HEK293 (cell line): ENCODE results near the gene CTPS1.

ENCODE experiments used
- CTCF ChIA-PET: fragments of 350-600 bp; formaldehyde crosslinking; extraction: SDS; loops from one replicate; lab custom pipeline; 2021; ENCODE audit warnings: antibody characterized with exemption; lab: Yijun Ruan, JAX
- POLR2A ChIA-PET: fragments of 300-600 bp; formaldehyde crosslinking; extraction: SDS; loops from one replicate; lab custom pipeline; 2020; ENCODE audit warnings: antibody characterized with exemption, inconsistent platforms; lab: Yijun Ruan, JAX
- H3K27ac ChIP-seq: fragments of 200-500 bp; sonication (Bioruptor generic); 2 replicates; pipeline ENCODE4 v1.5.1; 2014; ENCODE audit warnings: low read depth, low read length, control low read depth, inconsistent platforms; ENCODE audit errors: extremely low read depth
- H3K36me3 ChIP-seq, 2 experiments: fragments of 200-500 bp in 1 of 2; sonication (Bioruptor generic) in 1 of 2; 1 replicate in 1 of 2; 2 replicates in 1 of 2; pipeline ENCODE4 v1.5.1; 2014 to 2017; ENCODE audit warnings: inconsistent platforms in 2 of 2, low read length in 2 of 2; ENCODE audit not compliant: control insufficient read depth in 2 of 2, insufficient read depth in 1 of 2
- H3K4me1 ChIP-seq: fragments of 200-500 bp; sonication (Bioruptor generic); 2 replicates; pipeline ENCODE4 v1.5.1; 2014; ENCODE audit warnings: mild to moderate bottlenecking, low read length, inconsistent platforms; ENCODE audit not compliant: control insufficient read depth, insufficient read depth
- H3K4me3 ChIP-seq: 2 replicates; pipeline ENCODE4 v1.5.1; 2011; ENCODE audit warnings: low read depth, mild to moderate bottlenecking, control low read depth, low read length, moderate library complexity
- H3K9me3 ChIP-seq: fragments of 200-500 bp; sonication (Bioruptor generic); 2 replicates; pipeline ENCODE4 v1.5.1; 2014; ENCODE audit warnings: low read depth, low read length, inconsistent platforms; ENCODE audit not compliant: control insufficient read depth, insufficient read depth
- HOXC10 ChIP-seq: sonication (generic); formaldehyde crosslinking; IDR thresholded peaks from 2 replicates; pipeline ENCODE4 v1.8.1; 2023; ENCODE audit warnings: mild to moderate bottlenecking, missing genetic modification reagents
- KLF1 ChIP-seq: fragments of 450-650 bp; formaldehyde crosslinking; IDR thresholded peaks from 2 replicates; pipeline ENCODE4 v1.5.1; 2016; ENCODE audit warnings: missing biosample characterization, missing genetic modification characterization
- MEIS1 ChIP-seq: sonication (generic); formaldehyde crosslinking; IDR thresholded peaks from 2 replicates; pipeline ENCODE4 v1.8.1; 2022; ENCODE audit warnings: missing genetic modification reagents, mild to moderate bottlenecking, borderline replicate concordance
- SCRT1 ChIP-seq: fragments of 450-650 bp; formaldehyde crosslinking; IDR thresholded peaks from 2 replicates; pipeline ENCODE4 v1.5.1; 2016; ENCODE audit warnings: missing biosample characterization, missing genetic modification characterization, borderline replicate concordance
- ZBTB8A ChIP-seq: fragments of 450-650 bp; formaldehyde crosslinking; IDR thresholded peaks from 2 replicates; pipeline ENCODE4 v1.5.1; 2016; ENCODE audit warnings: missing biosample characterization, missing genetic modification characterization
- ZFP37 ChIP-seq: fragments of 450-650 bp; formaldehyde crosslinking; IDR thresholded peaks from 2 replicates; pipeline ENCODE4 v1.5.1; 2016; ENCODE audit warnings: missing biosample characterization, missing genetic modification characterization
- ZNF138 ChIP-seq: fragments of 450-650 bp; formaldehyde crosslinking; IDR thresholded peaks from 2 replicates; pipeline ENCODE4 v1.5.1; 2016; ENCODE audit warnings: missing biosample characterization, missing genetic modification characterization, borderline replicate concordance
- ZNF174 ChIP-seq: fragments of 450-650 bp; formaldehyde crosslinking; IDR thresholded peaks from 2 replicates; pipeline ENCODE4 v1.5.0; 2017; ENCODE audit warnings: missing biosample characterization, mild to moderate bottlenecking, missing genetic modification characterization
- ZNF19 ChIP-seq: fragments of 450-650 bp; formaldehyde crosslinking; IDR thresholded peaks from 2 replicates; pipeline ENCODE4; 2016; ENCODE audit warnings: missing biosample characterization, missing genetic modification characterization, low read depth
- ZNF221 ChIP-seq: fragments of 450-650 bp; formaldehyde crosslinking; IDR thresholded peaks from 2 replicates; pipeline ENCODE4 v1.5.1; 2017; ENCODE audit warnings: missing biosample characterization, missing genetic modification characterization, borderline replicate concordance
- ZNF311 ChIP-seq: fragments of 450-650 bp; formaldehyde crosslinking; IDR thresholded peaks from 2 replicates; pipeline ENCODE4 v1.5.1; 2017; ENCODE audit warnings: missing biosample characterization, missing genetic modification characterization, borderline replicate concordance
- ZNF366 ChIP-seq: fragments of 450-650 bp; formaldehyde crosslinking; conservative IDR thresholded peaks from 2 replicates; pipeline ENCODE4 v1.5.1; 2016; ENCODE audit warnings: missing biosample characterization, missing genetic modification characterization
- ZNF501 ChIP-seq: fragments of 450-650 bp; formaldehyde crosslinking; IDR thresholded peaks from 2 replicates; pipeline ENCODE4 v1.5.1; 2016; ENCODE audit warnings: missing biosample characterization, missing genetic modification characterization
- ZNF530 ChIP-seq: fragments of 450-650 bp; formaldehyde crosslinking; IDR thresholded peaks from 2 replicates; pipeline ENCODE4 v1.5.1; 2016; ENCODE audit warnings: low read depth, missing biosample characterization, missing genetic modification characterization
- ZNF664 ChIP-seq: fragments of 450-650 bp; formaldehyde crosslinking; IDR thresholded peaks from 2 replicates; pipeline ENCODE4 v1.5.1; 2016; ENCODE audit warnings: missing biosample characterization, missing genetic modification characterization
- ZNF701 ChIP-seq: fragments of 450-650 bp; formaldehyde crosslinking; IDR thresholded peaks from 2 replicates; pipeline ENCODE4 v1.5.1; 2016; ENCODE audit warnings: missing biosample characterization, missing genetic modification characterization
- ZNF837 ChIP-seq: fragments of 450-650 bp; formaldehyde crosslinking; IDR thresholded peaks from 2 replicates; pipeline ENCODE4 v1.5.1; 2016; ENCODE audit warnings: missing biosample characterization, missing genetic modification characterization
- ZNF843 ChIP-seq: fragments of 450-650 bp; formaldehyde crosslinking; IDR thresholded peaks from 2 replicates; pipeline ENCODE4 v1.5.1; 2016; ENCODE audit warnings: missing biosample characterization, missing genetic modification characterization
- ZSCAN23 ChIP-seq: fragments of 450-650 bp; formaldehyde crosslinking; IDR thresholded peaks from 2 replicates; pipeline ENCODE4 v1.5.1; 2016; ENCODE audit warnings: missing biosample characterization, missing genetic modification characterization
- ZSCAN30 ChIP-seq: fragments of 450-650 bp; IDR thresholded peaks from 2 replicates; pipeline ENCODE4 v1.5.1; 2018; ENCODE audit warnings: missing biosample characterization, mild to moderate bottlenecking, missing genetic modification characterization, moderate library complexity
- TF ChIP-seq, protein P1 (sequence below): sonication (generic); formaldehyde crosslinking; IDR thresholded peaks from 2 replicates; pipeline ENCODE4 v1.8.1; 2022; ENCODE audit warnings: mild to moderate bottlenecking, moderate library complexity, missing genetic modification reagents
- TF ChIP-seq, protein P2 (sequence below): fragments of 450-650 bp; formaldehyde crosslinking; IDR thresholded peaks from 2 replicates; pipeline ENCODE4 v1.5.1; 2016; ENCODE audit warnings: missing biosample characterization, missing genetic modification characterization, borderline replicate concordance
- TF ChIP-seq, protein P3 (sequence below): fragments of 450-650 bp; formaldehyde crosslinking; IDR thresholded peaks from 2 replicates; pipeline ENCODE4 v1.5.1; 2017; ENCODE audit warnings: missing biosample characterization, missing genetic modification characterization

CTPS1 gene

DNA sequence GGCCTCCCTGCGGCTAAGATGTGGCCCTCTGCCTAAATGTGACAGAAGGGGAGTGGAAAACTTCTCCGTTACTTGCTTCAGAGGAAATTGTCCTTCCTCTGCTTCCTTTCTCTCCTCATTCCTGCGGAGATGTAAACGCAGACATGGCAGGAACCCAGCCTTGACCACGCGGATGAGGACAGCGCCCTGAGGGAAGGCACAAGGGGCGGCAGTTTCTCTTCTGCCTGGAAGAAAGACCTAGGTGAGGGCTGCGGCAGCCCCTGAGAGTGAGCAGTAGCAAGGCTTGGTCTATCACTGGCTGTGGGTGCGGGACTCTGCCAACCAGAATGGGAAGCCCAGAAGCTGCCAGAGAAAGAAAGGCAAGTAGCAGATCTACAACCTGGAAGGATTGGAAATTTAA, 14.0 kb upstream of the CTPS1 start:
- no peak overlapping the region for H3K27ac ChIP-seq
- POLR2A ChIA-PET: interaction anchor here (1.1 to 1.3 kb wide), 2 partner anchors 14 to 61 kb away, joined by 3 to 8 read pairs; partner anchors contain the start of gene CTPS1

DNA sequence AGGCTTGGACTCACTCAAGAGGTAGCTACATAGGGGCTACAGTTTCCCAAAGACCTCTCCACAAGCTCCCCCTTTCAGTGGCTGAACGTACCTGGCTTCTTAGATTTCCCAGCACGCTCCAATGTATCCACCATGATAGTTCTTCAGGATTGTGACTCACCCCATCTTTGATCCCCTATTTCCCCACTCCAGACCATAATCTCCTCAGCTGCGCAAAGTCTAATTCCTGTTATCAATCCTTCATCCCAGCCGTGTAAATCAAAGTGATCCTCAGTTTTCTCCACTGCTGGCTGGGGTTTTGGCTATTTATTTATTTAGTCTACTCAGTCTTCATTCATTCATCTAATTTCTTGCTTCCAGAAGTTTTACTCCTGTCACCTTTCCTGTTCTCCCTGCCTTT, 13.1 kb upstream of the CTPS1 start:
- POLR2A ChIA-PET: interaction anchor here (1.1 to 1.3 kb wide), 2 partner anchors 13 to 60 kb away, joined by 3 to 8 read pairs; partner anchors contain the start of gene CTPS1
- Histone ChIP-seq H3K4me3 (no peak overlapping the region), H3K4me1 (no peaks in the 10 kb centered on the region), H3K36me3 (no peaks in the 10 kb centered on the region), H3K9me3 (no peaks in the 10 kb centered on the region), H3K27ac (no peak overlapping the region)
- CTCF ChIA-PET: interaction anchor here (0.6 to 1.4 kb wide), 2 partner anchors 12 to 127 kb away, joined by 3 read pairs; no protein-coding TSS in a partner anchor
- TF ChIP-seq SCRT1 (tag by site-specific recombination) (no peak), HOXC10 (no peak), ZNF366 (no peak), ZNF664 (no peak), ZNF311 (no peak), ZNF174 (tag by site-specific recombination) (no peak), MEIS1 (CRISPR knock-in tag) (no peak), ZNF138 (tag by site-specific recombination) (no peak), ZFP37 (tag by site-specific recombination) (no peak), ZNF221 (tag by site-specific recombination) (no peak), KLF1 (tag by site-specific recombination) (no peak), ZNF837 (tag by site-specific recombination) (no peak), ZSCAN23 (tag by site-specific recombination) (no peak)
- TF ChIP-seq, protein P1, sequence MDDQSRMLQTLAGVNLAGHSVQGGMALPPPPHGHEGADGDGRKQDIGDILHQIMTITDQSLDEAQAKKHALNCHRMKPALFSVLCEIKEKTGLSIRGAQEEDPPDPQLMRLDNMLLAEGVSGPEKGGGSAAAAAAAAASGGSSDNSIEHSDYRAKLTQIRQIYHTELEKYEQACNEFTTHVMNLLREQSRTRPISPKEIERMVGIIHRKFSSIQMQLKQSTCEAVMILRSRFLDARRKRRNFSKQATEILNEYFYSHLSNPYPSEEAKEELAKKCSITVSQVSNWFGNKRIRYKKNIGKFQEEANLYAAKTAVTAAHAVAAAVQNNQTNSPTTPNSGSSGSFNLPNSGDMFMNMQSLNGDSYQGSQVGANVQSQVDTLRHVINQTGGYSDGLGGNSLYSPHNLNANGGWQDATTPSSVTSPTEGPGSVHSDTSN (CRISPR knock-in tag): no peak

More for the DNA sequence above, 14.0 kb upstream of the CTPS1 start:
- no peaks in the 10 kb centered on the region for H3K4me1 ChIP-seq
- no peaks in the 10 kb centered on the region for H3K36me3 ChIP-seq
- no peaks in the 10 kb centered on the region for H3K9me3 ChIP-seq
- CTCF ChIA-PET: interaction anchor here (0.6 to 1.4 kb wide), 2 partner anchors 13 to 39 kb away, joined by 3 read pairs; no protein-coding TSS in a partner anchor
- H3K4me3 ChIP-seq: no peak overlapping the region
- TF ChIP-seq ZNF501 (tag by site-specific recombination) (no peak), ZNF530 (tag by site-specific recombination) (no peak), ZNF843 (tag by site-specific recombination) (no peak), ZSCAN30 (tag by site-specific recombination) (no peak), ZBTB8A (tag by site-specific recombination) (no peak), ZNF701 (tag by site-specific recombination) (no peak), ZNF19 (tag by site-specific recombination) (no peak)
- TF ChIP-seq, protein P1 (CRISPR knock-in tag): no peak
- TF ChIP-seq, protein P2, sequence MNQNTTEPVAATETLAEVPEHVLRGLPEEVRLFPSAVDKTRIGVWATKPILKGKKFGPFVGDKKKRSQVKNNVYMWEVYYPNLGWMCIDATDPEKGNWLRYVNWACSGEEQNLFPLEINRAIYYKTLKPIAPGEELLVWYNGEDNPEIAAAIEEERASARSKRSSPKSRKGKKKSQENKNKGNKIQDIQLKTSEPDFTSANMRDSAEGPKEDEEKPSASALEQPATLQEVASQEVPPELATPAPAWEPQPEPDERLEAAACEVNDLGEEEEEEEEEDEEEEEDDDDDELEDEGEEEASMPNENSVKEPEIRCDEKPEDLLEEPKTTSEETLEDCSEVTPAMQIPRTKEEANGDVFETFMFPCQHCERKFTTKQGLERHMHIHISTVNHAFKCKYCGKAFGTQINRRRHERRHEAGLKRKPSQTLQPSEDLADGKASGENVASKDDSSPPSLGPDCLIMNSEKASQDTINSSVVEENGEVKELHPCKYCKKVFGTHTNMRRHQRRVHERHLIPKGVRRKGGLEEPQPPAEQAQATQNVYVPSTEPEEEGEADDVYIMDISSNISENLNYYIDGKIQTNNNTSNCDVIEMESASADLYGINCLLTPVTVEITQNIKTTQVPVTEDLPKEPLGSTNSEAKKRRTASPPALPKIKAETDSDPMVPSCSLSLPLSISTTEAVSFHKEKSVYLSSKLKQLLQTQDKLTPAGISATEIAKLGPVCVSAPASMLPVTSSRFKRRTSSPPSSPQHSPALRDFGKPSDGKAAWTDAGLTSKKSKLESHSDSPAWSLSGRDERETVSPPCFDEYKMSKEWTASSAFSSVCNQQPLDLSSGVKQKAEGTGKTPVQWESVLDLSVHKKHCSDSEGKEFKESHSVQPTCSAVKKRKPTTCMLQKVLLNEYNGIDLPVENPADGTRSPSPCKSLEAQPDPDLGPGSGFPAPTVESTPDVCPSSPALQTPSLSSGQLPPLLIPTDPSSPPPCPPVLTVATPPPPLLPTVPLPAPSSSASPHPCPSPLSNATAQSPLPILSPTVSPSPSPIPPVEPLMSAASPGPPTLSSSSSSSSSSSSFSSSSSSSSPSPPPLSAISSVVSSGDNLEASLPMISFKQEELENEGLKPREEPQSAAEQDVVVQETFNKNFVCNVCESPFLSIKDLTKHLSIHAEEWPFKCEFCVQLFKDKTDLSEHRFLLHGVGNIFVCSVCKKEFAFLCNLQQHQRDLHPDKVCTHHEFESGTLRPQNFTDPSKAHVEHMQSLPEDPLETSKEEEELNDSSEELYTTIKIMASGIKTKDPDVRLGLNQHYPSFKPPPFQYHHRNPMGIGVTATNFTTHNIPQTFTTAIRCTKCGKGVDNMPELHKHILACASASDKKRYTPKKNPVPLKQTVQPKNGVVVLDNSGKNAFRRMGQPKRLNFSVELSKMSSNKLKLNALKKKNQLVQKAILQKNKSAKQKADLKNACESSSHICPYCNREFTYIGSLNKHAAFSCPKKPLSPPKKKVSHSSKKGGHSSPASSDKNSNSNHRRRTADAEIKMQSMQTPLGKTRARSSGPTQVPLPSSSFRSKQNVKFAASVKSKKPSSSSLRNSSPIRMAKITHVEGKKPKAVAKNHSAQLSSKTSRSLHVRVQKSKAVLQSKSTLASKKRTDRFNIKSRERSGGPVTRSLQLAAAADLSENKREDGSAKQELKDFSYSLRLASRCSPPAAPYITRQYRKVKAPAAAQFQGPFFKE (tag by site-specific recombination): no peak
- TF ChIP-seq, protein P3, sequence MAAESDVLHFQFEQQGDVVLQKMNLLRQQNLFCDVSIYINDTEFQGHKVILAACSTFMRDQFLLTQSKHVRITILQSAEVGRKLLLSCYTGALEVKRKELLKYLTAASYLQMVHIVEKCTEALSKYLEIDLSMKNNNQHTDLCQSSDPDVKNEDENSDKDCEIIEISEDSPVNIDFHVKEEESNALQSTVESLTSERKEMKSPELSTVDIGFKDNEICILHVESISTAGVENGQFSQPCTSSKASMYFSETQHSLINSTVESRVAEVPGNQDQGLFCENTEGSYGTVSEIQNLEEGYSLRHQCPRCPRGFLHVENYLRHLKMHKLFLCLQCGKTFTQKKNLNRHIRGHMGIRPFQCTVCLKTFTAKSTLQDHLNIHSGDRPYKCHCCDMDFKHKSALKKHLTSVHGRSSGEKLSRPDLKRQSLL (tag by site-specific recombination): no peak
